GM21360 (cell line): ENCODE results near the gene USP17L24.
"Not testable (repeated sequence)": the region's sequence is repeated elsewhere in the genome, so short reads cannot be mapped to it uniquely, and the experiment has no call there.

Source experiments
- ATAC-seq: cut with Tn5 transposase; IDR thresholded peaks from one replicate; pipeline ENCODE4 v1.9.1; 2021; ENCODE audit warnings: mild to moderate bottlenecking, moderate library complexity; ENCODE audit not compliant: unreplicated experiment

USP17L24 gene, protein sequence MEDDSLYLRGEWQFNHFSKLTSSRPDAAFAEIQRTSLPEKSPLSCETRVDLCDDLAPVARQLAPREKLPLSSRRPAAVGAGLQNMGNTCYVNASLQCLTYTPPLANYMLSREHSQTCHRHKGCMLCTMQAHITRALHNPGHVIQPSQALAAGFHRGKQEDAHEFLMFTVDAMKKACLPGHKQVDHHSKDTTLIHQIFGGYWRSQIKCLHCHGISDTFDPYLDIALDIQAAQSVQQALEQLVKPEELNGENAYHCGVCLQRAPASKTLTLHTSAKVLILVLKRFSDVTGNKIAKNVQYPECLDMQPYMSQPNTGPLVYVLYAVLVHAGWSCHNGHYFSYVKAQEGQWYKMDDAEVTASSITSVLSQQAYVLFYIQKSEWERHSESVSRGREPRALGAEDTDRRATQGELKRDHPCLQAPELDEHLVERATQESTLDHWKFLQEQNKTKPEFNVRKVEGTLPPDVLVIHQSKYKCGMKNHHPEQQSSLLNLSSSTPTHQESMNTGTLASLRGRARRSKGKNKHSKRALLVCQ

GRCh38 chr4:9324865-9325264 is at the start of gene USP17L24:
Gene USP17L24 (plus strand): TSS chr4:9325165. CDS start chr4:9325165, 0 bp downstream.
- ATAC-seq, result not testable (repeated sequence)

- not testable (repeated sequence) for ATAC-seq
Observed at GRCh38 chr4:9324191-9324590, 774 bp upstream of the USP17L24 start.

- not testable (repeated sequence) for ATAC-seq
Observed at GRCh38 chr4:9329611-9330010, 4.6 kb downstream of the USP17L24 start, which contains the start of gene USP17L25. Gene USP17L25 (plus strand): TSS chr4:9329911. CDS start chr4:9329911, 0 bp downstream.

GRCh38 chr4:9334358-9334757 is 9.4 kb downstream of the USP17L24 start, which contains the start of gene USP17L26:
Gene USP17L26 (plus strand): TSS chr4:9334658. CDS start chr4:9334658, 0 bp downstream.
- not testable (repeated sequence) for ATAC-seq

- not testable (repeated sequence) for ATAC-seq
Observed at GRCh38 chr4:9339103-9339502, 14.1 kb downstream of the USP17L24 start, which contains the start of gene USP17L5. Gene USP17L5 (plus strand): TSS chr4:9339403. CDS start chr4:9339403, 0 bp downstream.

DNA sequence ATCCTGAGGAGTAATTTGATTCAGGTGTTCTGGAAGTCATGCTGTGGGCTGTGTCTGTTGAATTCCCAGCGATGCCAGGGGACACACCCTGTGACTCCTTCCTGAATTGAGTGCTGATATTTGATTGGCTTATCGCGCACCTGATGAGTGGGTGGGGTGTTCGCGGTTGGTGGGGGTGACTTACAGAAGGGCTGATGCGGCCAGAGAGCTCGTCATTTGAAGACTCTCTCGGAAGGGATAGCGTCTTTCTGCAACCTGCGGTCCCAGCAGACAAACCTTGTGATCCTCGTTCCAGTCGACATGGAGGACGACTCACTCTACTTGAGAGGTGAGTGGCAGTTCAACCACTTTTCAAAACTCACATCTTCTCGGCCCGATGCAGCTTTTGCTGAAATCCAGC is 18.9 kb downstream of the USP17L24 start, which contains the start of gene USP17L27:
TSS of gene USP17L27 (plus strand) at position 301 of the 400 bp plus-strand sequence. CDS start at position 301, 0 bp downstream.
- not testable (repeated sequence) for ATAC-seq

DNA sequence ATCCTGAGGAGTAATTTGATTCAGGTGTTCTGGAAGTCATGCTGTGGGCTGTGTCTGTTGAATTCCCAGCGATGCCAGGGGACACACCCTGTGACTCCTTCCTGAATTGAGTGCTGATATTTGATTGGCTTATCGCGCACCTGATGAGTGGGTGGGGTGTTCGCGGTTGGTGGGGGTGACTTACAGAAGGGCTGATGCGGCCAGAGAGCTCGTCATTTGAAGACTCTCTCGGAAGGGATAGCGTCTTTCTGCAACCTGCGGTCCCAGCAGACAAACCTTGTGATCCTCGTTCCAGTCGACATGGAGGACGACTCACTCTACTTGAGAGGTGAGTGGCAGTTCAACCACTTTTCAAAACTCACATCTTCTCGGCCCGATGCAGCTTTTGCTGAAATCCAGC is 23.6 kb downstream of the USP17L24 start, which contains the start of gene USP17L28:
TSS of gene USP17L28 (plus strand) at position 301 of the 400 bp plus-strand sequence. CDS start at position 301, 0 bp downstream.
- ATAC-seq, result not testable (repeated sequence)

DNA sequence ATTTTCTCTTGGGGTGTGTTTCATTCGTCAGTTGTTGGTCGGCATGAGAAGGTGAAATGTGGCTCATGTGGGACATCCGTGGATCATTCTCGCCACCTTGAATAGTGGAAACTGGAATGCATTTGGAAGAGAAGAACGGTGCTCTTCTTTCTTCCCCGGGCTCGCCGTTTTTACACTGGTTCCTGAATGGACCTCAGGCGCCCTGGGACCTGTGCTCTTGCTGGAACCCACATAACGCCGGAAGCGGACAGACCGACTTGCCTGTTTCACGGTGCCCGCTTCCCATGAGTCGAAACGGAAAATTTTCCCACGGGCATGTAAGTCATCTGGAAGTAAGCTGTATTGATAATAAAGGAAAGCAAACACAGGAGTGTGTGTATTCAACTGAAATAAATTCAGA is 25.9 kb downstream of the USP17L24 start:
- ATAC-seq, result not testable (repeated sequence)

GRCh38 chr4:9353338-9353737 is 28.4 kb downstream of the USP17L24 start, which contains the start of gene USP17L29:
Gene USP17L29 (plus strand): TSS chr4:9353638. CDS start chr4:9353638, 0 bp downstream.
- not testable (repeated sequence) for ATAC-seq

DNA sequence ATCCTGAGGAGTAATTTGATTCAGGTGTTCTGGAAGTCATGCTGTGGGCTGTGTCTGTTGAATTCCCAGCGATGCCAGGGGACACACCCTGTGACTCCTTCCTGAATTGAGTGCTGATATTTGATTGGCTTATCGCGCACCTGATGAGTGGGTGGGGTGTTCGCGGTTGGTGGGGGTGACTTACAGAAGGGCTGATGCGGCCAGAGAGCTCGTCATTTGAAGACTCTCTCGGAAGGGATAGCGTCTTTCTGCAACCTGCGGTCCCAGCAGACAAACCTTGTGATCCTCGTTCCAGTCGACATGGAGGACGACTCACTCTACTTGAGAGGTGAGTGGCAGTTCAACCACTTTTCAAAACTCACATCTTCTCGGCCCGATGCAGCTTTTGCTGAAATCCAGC is 37.9 kb downstream of the USP17L24 start, which contains the start of gene USP17L30:
TSS of gene USP17L30 (plus strand) at position 301 of the 400 bp plus-strand sequence. CDS start at position 301, 0 bp downstream.
- ATAC-seq, result not testable (repeated sequence)
